HCT116 (cell line): ENCODE data around the gene SELP. TPM values are rescaled to one million over a fixed set of nuclear protein-coding genes. Genes with fewer than 3 reads are reported as not detected.

Source experiments
- ATAC-seq: fragments of 200-7000 bp; cut with Tn5 transposase; 2 replicates; pipeline ENCODE4 v1.9.1; 2020; ENCODE audit warnings: mild to moderate bottlenecking, moderate library complexity
- BruUV-seq: library from RNA; stranded (reverse); fragments of 400-500 nt; replicated peaks from 2 replicates; lab custom pipeline; 2021; lab: Mats Ljungman, UMichigan
- CTCF ChIA-PET: fragments of 300-600 bp; sonication (Branson Sonifier 250); formaldehyde crosslinking; loops from one replicate; lab custom pipeline; 2021; ENCODE audit warnings: antibody characterized with exemption; lab: Charles Lee
- POLR2A ChIA-PET: fragments of 300-600, 350-600 bp; sonication (Branson Sonifier 250); formaldehyde crosslinking; loops from one replicate; lab custom pipeline; 2021; ENCODE audit warnings: antibody characterized with exemption; lab: Charles Lee
- RAD21 ChIA-PET, 2 experiments: fragments of 300-600 bp; sonication (Branson Sonifier 250); formaldehyde crosslinking; loops; one replicate each; lab custom pipeline; 2023; ENCODE audit warnings: low total read pairs in 2 of 2; ENCODE audit not compliant: uncharacterized antibody in 2 of 2, unreplicated experiment in 2 of 2, low non-redundant PET in 1 of 2; lab: Charles Lee
- DNase-seq: peaks from one replicate; pipeline ENCODE4 v3.0.0-alpha.2; 2010; ENCODE audit warnings: low read depth, low spot score
- H2AFZ ChIP-seq: fragments of 200-600 bp; shearing (Covaris generic), sonication (generic); 2 replicates; pipeline ENCODE4 v1.6.1; 2017; ENCODE audit warnings: low read depth, mixed run types, mixed read lengths, antibody characterized with exemption, low read length; ENCODE audit not compliant: poor library complexity, severe bottlenecking
- H3K27ac ChIP-seq: 2 replicates; pipeline ENCODE4 v1.5.1; 2012; ENCODE audit warnings: low read depth, low read length
- H3K27me3 ChIP-seq: fragments of 200-600 bp; sonication (generic); 2 replicates; pipeline ENCODE4 v1.6.1; 2016; ENCODE audit warnings: mixed run types, low read length, mixed read lengths; ENCODE audit not compliant: insufficient read depth
- H3K36me3 ChIP-seq, 2 experiments: fragments of 200-500 bp in 1 of 2; fragments of 200-600 bp in 1 of 2; sonication (Bioruptor generic) in 1 of 2; sonication (generic) in 1 of 2; 2 replicates each; pipeline versions ENCODE4 v1.5.1 to v1.6.1; 2014 to 2016; ENCODE audit warnings: low read length in 2 of 2, inconsistent platforms in 1 of 2, mixed read lengths in 1 of 2, mixed run types in 1 of 2; ENCODE audit not compliant: insufficient read depth in 2 of 2, control insufficient read depth in 1 of 2
- H3K4me1 ChIP-seq, 2 experiments: fragments of 200-600 bp in 1 of 2; sonication (generic) in 1 of 2; 2 replicates each; pipeline versions ENCODE4 v1.5.1 to v1.6.1; 2012 to 2017; ENCODE audit warnings: low read length in 2 of 2, inconsistent platforms in 1 of 2, mild to moderate bottlenecking in 1 of 2, mixed read lengths in 1 of 2, mixed run types in 1 of 2, moderate library complexity in 1 of 2; ENCODE audit not compliant: insufficient read depth in 2 of 2, control insufficient read depth in 1 of 2
- H3K4me2 ChIP-seq: fragments of 200-600 bp; sonication (generic); 2 replicates; pipeline ENCODE4 v1.6.1; 2017; ENCODE audit warnings: mixed run types, low read length, mixed read lengths
- H3K4me3 ChIP-seq, 2 experiments: fragments of 200-600 bp in 1 of 2; sonication (generic) in 1 of 2; replicated peaks in 1 of 2; 2 replicates each; pipeline ENCODE4 v1.5.1; 2011 to 2016; ENCODE audit warnings: low read length in 2 of 2, control low read depth in 1 of 2, low read depth in 1 of 2, mild to moderate bottlenecking in 1 of 2, mixed read lengths in 1 of 2, mixed run types in 1 of 2
- H3K79me2 ChIP-seq: fragments of 200-600 bp; sonication (generic); 2 replicates; pipeline ENCODE4 v1.6.1; 2017; ENCODE audit warnings: mild to moderate bottlenecking, mixed run types, low read length, moderate library complexity, mixed read lengths; ENCODE audit not compliant: insufficient read depth
- H3K9ac ChIP-seq: fragments of 200-600 bp; sonication (generic); 2 replicates; pipeline ENCODE4 v1.6.1; 2016; ENCODE audit warnings: low read length, mixed read lengths
- H3K9me2 ChIP-seq: fragments of 200-600 bp; sonication (generic), shearing (Covaris generic); 2 replicates; pipeline ENCODE4 v1.6.1; 2017; ENCODE audit warnings: mixed run types, mild to moderate bottlenecking, moderate library complexity; ENCODE audit not compliant: insufficient read depth
- H3K9me3 ChIP-seq, 2 experiments: fragments of 200-500 bp in 1 of 2; fragments of 200-600 bp in 1 of 2; sonication (Bioruptor generic) in 1 of 2; sonication (generic) in 1 of 2; 2 replicates each; pipeline ENCODE4 v1.6.1; 2014 to 2017; ENCODE audit warnings: low read length in 2 of 2, mixed read lengths in 2 of 2, inconsistent platforms in 1 of 2, low read depth in 1 of 2, mild to moderate bottlenecking in 1 of 2, mixed run types in 1 of 2, moderate library complexity in 1 of 2; ENCODE audit not compliant: control insufficient read depth in 1 of 2, insufficient read depth in 1 of 2
- H4K20me1 ChIP-seq: fragments of 200-600 bp; sonication (generic), shearing (Covaris generic); 2 replicates; pipeline ENCODE4 v1.6.1; 2017; ENCODE audit warnings: mixed run types, mild to moderate bottlenecking, moderate library complexity; ENCODE audit not compliant: insufficient read depth
- ATF3 ChIP-seq: IDR thresholded peaks from 2 replicates; pipeline ENCODE4 v1.6.1; 2012
- CBX3 ChIP-seq: IDR thresholded peaks from 2 replicates; pipeline ENCODE4 v1.6.1; 2012; ENCODE audit warnings: low read depth
- CEBPB ChIP-seq: IDR thresholded peaks from 2 replicates; pipeline ENCODE4 v1.6.1; 2012; ENCODE audit warnings: low read depth
- EGR1 ChIP-seq: IDR thresholded peaks from 2 replicates; pipeline ENCODE4 v1.6.1; 2012; ENCODE audit warnings: low read depth
- ELF1 ChIP-seq: IDR thresholded peaks from 2 replicates; pipeline ENCODE4 v1.6.1; 2012; ENCODE audit warnings: low read depth, borderline replicate concordance
- EZH2 ChIP-seq: fragments of 200-600 bp; sonication (generic); IDR thresholded peaks from 2 replicates; pipeline ENCODE4 v1.6.1; 2017; ENCODE audit warnings: antibody characterized with exemption, mixed run types
- EZH2phosphoT487 ChIP-seq: fragments of 200-600 bp; IDR thresholded peaks from 2 replicates; pipeline ENCODE4 v1.6.1; 2018; ENCODE audit warnings: antibody characterized with exemption, borderline replicate concordance
- FOSL1 ChIP-seq: IDR thresholded peaks from 2 replicates; pipeline ENCODE4 v1.6.1; 2012; ENCODE audit warnings: low read depth
- JUND ChIP-seq: IDR thresholded peaks from 2 replicates; pipeline ENCODE4 v1.6.1; 2012
- POLR2AphosphoS5 ChIP-seq: IDR thresholded peaks from 2 replicates; pipeline ENCODE4 v1.6.1; 2011; ENCODE audit warnings: mild to moderate bottlenecking, low read depth, low read length, moderate library complexity
- RAD21 ChIP-seq: IDR thresholded peaks from 2 replicates; pipeline ENCODE4 v1.6.1; 2012; ENCODE audit warnings: low read depth, mild to moderate bottlenecking
- REST ChIP-seq: IDR thresholded peaks from 2 replicates; pipeline ENCODE4 v1.6.1; 2012; ENCODE audit warnings: low read depth
- SIN3A ChIP-seq: IDR thresholded peaks from 2 replicates; pipeline ENCODE4 v1.6.1; 2012; ENCODE audit warnings: low read depth
- SP1 ChIP-seq: IDR thresholded peaks from 2 replicates; pipeline ENCODE4 v1.6.1; 2012; ENCODE audit warnings: low read depth
- SRF ChIP-seq: IDR thresholded peaks from 2 replicates; pipeline ENCODE4 v1.6.1; 2012; ENCODE audit warnings: low read depth
- TCF7L2 ChIP-seq: IDR thresholded peaks from 2 replicates; pipeline ENCODE4 v1.7.0; 2011; ENCODE audit warnings: borderline replicate concordance, inconsistent platforms; ENCODE audit not compliant: insufficient read depth, insufficient read length; ENCODE audit errors: extremely low read depth
- YY1 ChIP-seq: IDR thresholded peaks from 2 replicates; pipeline ENCODE4 v1.6.1; 2011; ENCODE audit warnings: low read length, low read depth, moderate library complexity, mild to moderate bottlenecking; ENCODE audit not compliant: insufficient replicate concordance; ENCODE audit errors: extremely low read depth
- ZBTB33 ChIP-seq: IDR thresholded peaks from 2 replicates; pipeline ENCODE4 v1.6.1; 2011; ENCODE audit warnings: mild to moderate bottlenecking, low read length, moderate library complexity; ENCODE audit not compliant: insufficient replicate concordance; ENCODE audit errors: extremely low read depth
- ZFX ChIP-seq: fragments of 450-650 bp; IDR thresholded peaks from 2 replicates; pipeline ENCODE4 v1.6.1; 2017
- intact Hi-C: fragments of 100-400 bp; cut with micrococcal nuclease; formaldehyde crosslinking; loops from 2 replicates; pipeline ENCODE4 v1.10.0; 2022
- total RNA-seq: library from RNA; stranded (reverse); gene quantifications from one replicate; pipeline ENCODE4 v1.2.1, GENCODE V29; 2021; ENCODE audit not compliant: unreplicated experiment
- TF ChIP-seq, protein P1 (sequence below): IDR thresholded peaks from 2 replicates; pipeline ENCODE4 v1.6.1; 2012

The SELP gene
- total RNA-seq, 1 experiment from 2014 or later: not detected

- Histone ChIP-seq H4K20me1 (no peaks in the 10 kb centered on the region), H2AFZ (no peak overlapping the region), H3K9ac (no peak overlapping the region), H3K4me1 (no peaks in the 10 kb centered on the region), H3K27me3 (no peaks in the 10 kb centered on the region), H3K79me2 (no peaks in the 10 kb centered on the region)
- RAD21 ChIA-PET: interaction anchor here in 1 of 2 experiments (1.8 kb wide), 1 partner anchor 80 kb away, joined by 6 read pairs; no protein-coding TSS in a partner anchor
- no peak for ATAC-seq
- DNase-seq: no peak
- BruUV-seq: no TSS peak
- TF ChIP-seq EZH2phosphoT487 (no peak), REST (no peak), EGR1 (no peak), SIN3A (no peak), ELF1 (no peak), CBX3 (no peak), POLR2AphosphoS5 (no peak), RAD21 (no peak), EZH2 (no peak), ZBTB33 (no peak), SRF (no peak), TCF7L2 (no peak), FOSL1 (no peak), ATF3 (no peak), YY1 (no peak), CEBPB (no peak), SP1 (no peak), JUND (no peak), ZFX (no peak)
- TF ChIP-seq, protein P1, sequence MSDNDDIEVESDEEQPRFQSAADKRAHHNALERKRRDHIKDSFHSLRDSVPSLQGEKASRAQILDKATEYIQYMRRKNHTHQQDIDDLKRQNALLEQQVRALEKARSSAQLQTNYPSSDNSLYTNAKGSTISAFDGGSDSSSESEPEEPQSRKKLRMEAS: no peak
- TF ChIP-seq, all 23 proteins: peak for 0
- Histone ChIP-seq H3K9me3 (no peaks in the 10 kb centered on the region), H3K9me2 (no peaks in the 10 kb centered on the region), H3K36me3 (no peaks in the 10 kb centered on the region), H3K4me2 (no peak overlapping the region), H3K4me3 (no peak overlapping the region), H3K27ac (no peak overlapping the region)
- intact Hi-C loops: loop anchor here (10.0 kb wide), 1 partner anchor 171 kb away; no protein-coding TSS in a partner anchor
- ChIA-PET CTCF (interaction anchor here (1.0 to 2.8 kb wide), 6 partner anchors 12 to 942 kb away, joined by 3 to 35 read pairs (median 6); partner anchors contain the start of gene F5), POLR2A (no interaction called here)
These were observed 84.5 kb downstream of the SELP start for GRCh38 chr1:169545472-169545871.
